ENCODE results near the gene AEBP1. TPM values are rescaled to one million over a fixed set of nuclear protein-coding genes. Genes with fewer than 3 reads are reported as not detected.
A peak's percentile ranks its signal among the peaks of the same experiment; 100 is the strongest.

The AEBP1 gene
- total RNA-seq, 1 experiment from 2014 or later: 17.8 TPM

GRCh38 chr7:44076101-44076895, 27.8 kb upstream of the AEBP1 start:
- H3K36me3 ChIP-seq: no peaks in the 10 kb centered on the region
- DNase-seq: no peak
- peaks cover 9% of the 10 kb centered on the region for H3K4me1 ChIP-seq
- H3K4me3 ChIP-seq: no peak overlapping the region
- H3K9me3 ChIP-seq (replicated peaks): no peaks in the 10 kb centered on the region
- H3K27ac ChIP-seq: no peak overlapping the region
- H3K27me3 ChIP-seq: no peaks in the 10 kb centered on the region

- H3K9me3 ChIP-seq (replicated peaks): no peaks in the 10 kb centered on the region
- peaks cover 8% of the 10 kb centered on the region for H3K4me1 ChIP-seq
- H3K27ac ChIP-seq: no peak overlapping the region
- H3K27me3 ChIP-seq: no peaks in the 10 kb centered on the region
- no peaks in the 10 kb centered on the region for H3K36me3 ChIP-seq
- H3K4me3 ChIP-seq: no peak overlapping the region
- no peak for DNase-seq
Measured at GRCh38 chr7:44077061-44077460, 27.1 kb upstream of the AEBP1 start.

DNA sequence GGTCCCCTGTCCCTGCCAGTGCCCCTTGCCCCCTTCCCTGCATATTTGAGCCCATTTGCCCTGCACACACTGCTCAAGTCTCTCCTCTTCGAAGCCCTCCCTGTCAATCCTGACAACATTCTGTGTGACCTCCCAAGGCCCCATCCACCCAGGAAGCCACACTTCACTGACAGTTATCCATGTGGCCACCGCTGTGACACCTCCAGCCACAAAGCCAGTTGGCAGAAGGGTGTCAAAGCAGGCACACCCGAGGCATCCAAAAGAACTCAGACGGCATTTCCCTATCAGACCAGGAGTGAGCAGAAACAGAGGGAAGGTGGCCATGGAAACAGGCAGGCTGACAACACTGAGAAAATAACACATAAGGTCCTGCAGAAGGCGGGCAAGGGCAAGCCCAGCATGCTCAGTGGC, 26.5 kb upstream of the AEBP1 start:
- H3K27ac ChIP-seq: no peak overlapping the region
- peaks cover 2% of the 10 kb centered on the region; the same call in 1 of the 2 replicates for H3K4me1 ChIP-seq
- no peaks in the 10 kb centered on the region for H3K27me3 ChIP-seq
- H3K36me3 ChIP-seq: no peaks in the 10 kb centered on the region
- DNase-seq: no peak
- H3K4me3 ChIP-seq: no peak overlapping the region
- no peaks in the 10 kb centered on the region for H3K9me3 ChIP-seq (replicated peaks)

GRCh38 chr7:44078521-44078920, 25.6 kb upstream of the AEBP1 start:
- Histone ChIP-seq H3K36me3 (no peaks in the 10 kb centered on the region), H3K27me3 (no peaks in the 10 kb centered on the region), H3K9me3 (replicated peaks) (no peaks in the 10 kb centered on the region), H3K4me3 (no peak overlapping the region), H3K4me1 (no peaks in the 10 kb centered on the region), H3K27ac (no peak overlapping the region)
- no peak for DNase-seq

GRCh38 chr7:44079331-44080021, 24.7 kb upstream of the AEBP1 start:
- Histone ChIP-seq H3K27ac (no peak overlapping the region), H3K36me3 (no peaks in the 10 kb centered on the region), H3K27me3 (no peaks in the 10 kb centered on the region), H3K4me1 (no peaks in the 10 kb centered on the region), H3K9me3 (replicated peaks) (no peaks in the 10 kb centered on the region), H3K4me3 (no peak overlapping the region)
- no peak for DNase-seq

GRCh38 chr7:44080118-44080517, 24.0 kb upstream of the AEBP1 start:
- Histone ChIP-seq H3K9me3 (replicated peaks) (no peaks in the 10 kb centered on the region), H3K4me1 (no peaks in the 10 kb centered on the region), H3K36me3 (no peaks in the 10 kb centered on the region), H3K27ac (no peak overlapping the region), H3K4me3 (no peak overlapping the region), H3K27me3 (no peaks in the 10 kb centered on the region)
- DNase-seq: no peak

GRCh38 chr7:44080686-44081265, 23.4 kb upstream of the AEBP1 start:
- Histone ChIP-seq H3K9me3 (replicated peaks) (no peaks in the 10 kb centered on the region), H3K4me3 (no peak overlapping the region), H3K27ac (no peak overlapping the region), H3K4me1 (no peaks in the 10 kb centered on the region), H3K27me3 (no peaks in the 10 kb centered on the region), H3K36me3 (no peaks in the 10 kb centered on the region)
- DNase-seq: no peak

DNA sequence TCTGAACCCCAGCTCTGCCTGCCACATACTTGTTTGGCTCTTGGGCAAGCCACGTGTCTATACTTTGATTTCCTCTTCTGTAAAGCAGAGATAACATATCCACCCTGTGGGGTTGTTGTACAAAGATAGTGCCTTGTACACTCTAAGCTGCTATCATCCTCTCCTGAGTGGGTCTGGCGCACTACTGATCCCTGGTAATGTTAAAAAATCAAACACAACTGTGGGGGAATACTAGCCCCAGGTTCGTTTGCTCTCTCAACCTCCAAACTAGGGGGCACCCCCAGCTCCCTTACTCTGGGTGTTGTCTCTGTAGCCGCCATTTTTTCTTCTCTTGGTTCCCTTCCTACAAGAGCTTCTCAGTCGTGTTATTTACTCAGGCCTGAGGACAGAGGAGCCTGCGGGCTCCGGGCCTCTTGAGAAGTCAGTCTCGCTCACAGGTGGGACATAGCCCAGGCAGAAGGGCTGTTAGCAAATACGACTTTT, 22.8 kb upstream of the AEBP1 start:
- H3K9me3 ChIP-seq (replicated peaks): no peaks in the 10 kb centered on the region
- H3K27me3 ChIP-seq: no peaks in the 10 kb centered on the region
- no peaks in the 10 kb centered on the region for H3K36me3 ChIP-seq
- no peaks in the 10 kb centered on the region for H3K4me1 ChIP-seq
- no peak overlapping the region for H3K27ac ChIP-seq
- H3K4me3 ChIP-seq: no peak overlapping the region
- DNase-seq: no peak

GRCh38 chr7:44082541-44083207, 21.5 kb upstream of the AEBP1 start:
- no peaks in the 10 kb centered on the region for H3K36me3 ChIP-seq
- no peaks in the 10 kb centered on the region for H3K9me3 ChIP-seq (replicated peaks)
- H3K4me1 ChIP-seq: peaks cover 5% of the 10 kb centered on the region
- DNase-seq: peak; percentile 99
- peak overlapping the region; percentile 32 for H3K27ac ChIP-seq
- H3K27me3 ChIP-seq: no peaks in the 10 kb centered on the region
- peak overlapping the region; percentile 60 for H3K4me3 ChIP-seq

DNA sequence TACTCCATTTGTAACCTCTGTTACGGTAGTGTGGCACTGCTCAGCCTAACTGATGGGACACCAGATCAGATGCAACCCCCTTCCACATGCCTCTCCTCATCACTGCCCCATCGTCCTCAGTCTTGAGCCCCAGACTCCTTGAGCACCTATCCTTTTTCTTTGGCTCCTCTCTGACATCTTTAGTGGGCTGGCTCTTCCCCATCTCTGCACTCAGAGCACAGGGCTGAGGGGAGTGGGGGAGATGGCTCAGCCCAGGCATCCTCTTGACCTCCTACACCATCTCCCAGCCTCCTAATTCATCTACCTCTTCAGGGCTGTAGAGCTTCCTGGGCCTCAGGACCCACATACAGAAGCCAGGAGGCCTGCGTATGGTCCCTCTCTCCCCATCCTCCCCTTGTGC, 20.3 kb upstream of the AEBP1 start:
- no peak for DNase-seq
- Histone ChIP-seq H3K36me3 (no peaks in the 10 kb centered on the region), H3K9me3 (replicated peaks) (no peaks in the 10 kb centered on the region), H3K27ac (no peak overlapping the region), H3K4me3 (no peak overlapping the region), H3K27me3 (no peaks in the 10 kb centered on the region), H3K4me1 (peaks cover 15% of the 10 kb centered on the region)

DNA sequence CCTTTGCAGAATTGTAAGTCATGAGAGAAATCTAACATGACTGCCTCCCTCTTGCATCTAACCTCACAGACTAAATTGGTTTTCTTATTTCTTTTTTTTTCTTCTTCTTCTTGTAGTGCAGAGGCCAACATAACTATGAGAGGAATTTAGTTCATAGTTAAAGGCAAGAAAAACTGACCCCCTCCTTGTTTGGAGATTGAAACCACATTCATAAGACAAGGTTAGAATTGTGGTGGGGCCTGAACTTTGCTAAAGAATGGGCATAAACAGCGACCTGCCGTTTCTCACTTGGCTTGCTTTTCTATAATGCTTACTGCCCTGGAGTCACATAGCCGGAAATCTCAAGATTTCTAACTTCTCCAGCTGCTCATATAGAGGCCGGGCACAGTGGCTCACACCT, 19.4 kb upstream of the AEBP1 start:
- H3K36me3 ChIP-seq: no peaks in the 10 kb centered on the region
- no peak for DNase-seq
- peaks cover 15% of the 10 kb centered on the region for H3K4me1 ChIP-seq
- H3K27ac ChIP-seq: no peak overlapping the region
- H3K27me3 ChIP-seq: no peaks in the 10 kb centered on the region
- H3K4me3 ChIP-seq: no peak overlapping the region
- no peaks in the 10 kb centered on the region for H3K9me3 ChIP-seq (replicated peaks)

DNA sequence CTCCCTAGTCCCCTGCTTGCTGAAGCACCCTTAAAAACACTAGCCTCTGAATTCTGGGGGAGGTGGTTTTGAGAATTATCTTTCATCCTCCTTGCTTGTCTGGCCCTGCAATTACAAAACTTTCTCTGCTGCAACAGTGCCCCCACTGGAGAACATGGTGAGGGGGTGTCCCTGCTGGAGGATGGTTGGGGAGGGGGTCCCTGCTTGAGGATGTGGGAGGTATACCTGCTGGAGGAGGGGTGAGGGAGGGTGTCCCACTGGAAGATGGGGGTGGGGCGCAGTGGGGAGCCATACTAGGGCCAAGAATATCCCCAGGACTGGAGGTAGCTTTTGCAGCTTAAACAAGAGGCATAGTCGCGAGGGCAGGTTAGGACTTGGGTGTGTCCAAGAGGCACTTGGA, 18.6 kb upstream of the AEBP1 start:
- Histone ChIP-seq H3K27me3 (no peaks in the 10 kb centered on the region), H3K9me3 (replicated peaks) (no peaks in the 10 kb centered on the region), H3K4me3 (no peak overlapping the region), H3K27ac (no peak overlapping the region), H3K4me1 (peaks cover 15% of the 10 kb centered on the region), H3K36me3 (no peaks in the 10 kb centered on the region)
- no peak for DNase-seq

DNA sequence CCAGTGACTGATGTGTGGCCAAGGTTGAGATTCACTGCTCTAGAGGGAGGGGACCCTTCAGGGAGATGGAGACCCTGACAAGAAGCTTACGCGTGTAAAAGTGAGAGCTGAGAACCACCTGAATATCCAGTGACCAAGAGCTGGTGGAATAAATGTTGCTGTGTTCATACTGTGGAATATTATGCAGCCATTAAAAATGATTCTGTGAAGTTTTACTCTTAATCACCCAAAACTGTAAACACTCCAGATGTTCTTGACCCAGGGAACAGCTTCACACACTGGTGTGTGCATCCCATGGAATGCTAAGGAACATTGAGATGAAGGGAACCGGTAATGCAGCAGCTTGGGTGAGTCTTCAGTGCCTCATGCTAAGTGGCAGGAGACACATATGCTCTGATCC, 17.5 kb upstream of the AEBP1 start:
- no peaks in the 10 kb centered on the region for H3K36me3 ChIP-seq
- peaks cover 25% of the 10 kb centered on the region for H3K4me1 ChIP-seq
- H3K27me3 ChIP-seq: no peaks in the 10 kb centered on the region
- no peak for DNase-seq
- no peaks in the 10 kb centered on the region for H3K9me3 ChIP-seq (replicated peaks)
- H3K4me3 ChIP-seq: no peak overlapping the region
- H3K27ac ChIP-seq: no peak overlapping the region

- H3K4me1 ChIP-seq: peaks cover 26% of the 10 kb centered on the region
- DNase-seq: peak; percentile 47 to 60
- H3K4me3 ChIP-seq: no peak overlapping the region
- no peaks in the 10 kb centered on the region for H3K9me3 ChIP-seq (replicated peaks)
- no peaks in the 10 kb centered on the region for H3K36me3 ChIP-seq
- peak overlapping the region; percentile 46 for H3K27ac ChIP-seq
- no peaks in the 10 kb centered on the region for H3K27me3 ChIP-seq
Measured at GRCh38 chr7:44087911-44088838, 16.0 kb upstream of the AEBP1 start.
